Body of pancreas (tissue), 4 donors: Measurements from ENCODE around the gene HAUS3.

Experiments
- POLR2A ChIP-seq, 3 donors: fragments of 450-650 bp; IDR thresholded peaks; one replicate each; pipeline ENCODE4 v1.6.1; 2016; ENCODE audit warnings: antibody characterized with exemption in 3 of 3, mild to moderate bottlenecking in 2 of 3
- TF ChIP-seq, protein P1 (sequence below), 7 experiments: fragments of 450-650 bp in 4 of 7; fragments of 200-600 bp in 3 of 7; sonication (generic) in 3 of 7; IDR thresholded peaks; one replicate each; pipeline ENCODE4 v1.5.1; 2016 to 2019; ENCODE audit warnings: antibody characterized with exemption in 7 of 7

DNA sequence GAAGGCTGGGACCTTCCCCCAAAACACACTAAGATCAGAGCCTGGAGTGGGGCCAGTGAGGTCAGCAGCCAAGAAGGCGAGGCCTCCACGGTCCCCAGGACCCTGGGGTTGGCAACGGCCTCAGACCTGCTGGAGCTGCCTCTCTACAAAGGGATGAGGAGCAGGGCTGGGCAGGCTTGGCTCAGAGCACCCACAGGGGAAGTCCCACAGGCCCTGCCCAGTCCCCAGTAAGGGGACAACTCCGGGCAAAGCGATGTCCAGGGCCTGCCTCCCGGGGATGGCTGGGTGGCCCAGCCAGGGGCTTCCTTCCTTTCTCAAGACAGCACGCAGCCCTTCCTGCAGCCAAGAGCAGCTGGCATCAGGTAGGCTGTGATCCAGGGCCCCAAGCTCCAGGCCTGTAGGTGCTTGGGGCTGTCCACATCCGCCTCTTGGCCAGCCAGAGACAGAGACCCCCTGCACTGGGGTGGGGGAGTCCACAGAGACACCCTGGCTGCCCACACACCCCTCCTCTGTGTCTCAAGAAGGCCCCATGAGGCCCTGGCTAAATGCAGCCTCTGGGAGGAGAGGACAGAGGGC lies 14.3 kb upstream of the HAUS3 start:
- TF ChIP-seq, protein P1, sequence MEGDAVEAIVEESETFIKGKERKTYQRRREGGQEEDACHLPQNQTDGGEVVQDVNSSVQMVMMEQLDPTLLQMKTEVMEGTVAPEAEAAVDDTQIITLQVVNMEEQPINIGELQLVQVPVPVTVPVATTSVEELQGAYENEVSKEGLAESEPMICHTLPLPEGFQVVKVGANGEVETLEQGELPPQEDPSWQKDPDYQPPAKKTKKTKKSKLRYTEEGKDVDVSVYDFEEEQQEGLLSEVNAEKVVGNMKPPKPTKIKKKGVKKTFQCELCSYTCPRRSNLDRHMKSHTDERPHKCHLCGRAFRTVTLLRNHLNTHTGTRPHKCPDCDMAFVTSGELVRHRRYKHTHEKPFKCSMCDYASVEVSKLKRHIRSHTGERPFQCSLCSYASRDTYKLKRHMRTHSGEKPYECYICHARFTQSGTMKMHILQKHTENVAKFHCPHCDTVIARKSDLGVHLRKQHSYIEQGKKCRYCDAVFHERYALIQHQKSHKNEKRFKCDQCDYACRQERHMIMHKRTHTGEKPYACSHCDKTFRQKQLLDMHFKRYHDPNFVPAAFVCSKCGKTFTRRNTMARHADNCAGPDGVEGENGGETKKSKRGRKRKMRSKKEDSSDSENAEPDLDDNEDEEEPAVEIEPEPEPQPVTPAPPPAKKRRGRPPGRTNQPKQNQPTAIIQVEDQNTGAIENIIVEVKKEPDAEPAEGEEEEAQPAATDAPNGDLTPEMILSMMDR (IDR thresholded peaks at IDR 0.05) = no peak
- no peak for TF ChIP-seq POLR2A (IDR thresholded peaks at IDR 0.05)
